Endothelial cell (in vitro differentiated cells): ENCODE results near the gene CYP8B1. TPM values are rescaled to one million over a fixed set of nuclear protein-coding genes. Genes with fewer than 3 reads are reported as not detected.

Experiments used
- DNase-seq: peaks from one replicate; pipeline ENCODE4 v3.0.0; 2021; ENCODE audit warnings: low spot score
- H3K27ac Mint-ChIP-seq: one replicate; pipeline ENCODE4 v1.8.0; 2021; ENCODE audit warnings: mixed read lengths, inconsistent platforms; ENCODE audit not compliant: unreplicated experiment
- H3K27me3 Mint-ChIP-seq: one replicate; pipeline ENCODE4 v1.8.0; 2021; ENCODE audit warnings: mild to moderate bottlenecking, moderate library complexity, mixed read lengths, inconsistent platforms; ENCODE audit not compliant: unreplicated experiment
- H3K36me3 Mint-ChIP-seq: one replicate; pipeline ENCODE4 v1.8.0; 2021; ENCODE audit warnings: mild to moderate bottlenecking, low read depth, mixed read lengths, inconsistent platforms; ENCODE audit not compliant: unreplicated experiment
- H3K4me1 Mint-ChIP-seq: one replicate; pipeline ENCODE4 v1.8.0; 2021; ENCODE audit warnings: mild to moderate bottlenecking, mixed read lengths, inconsistent platforms; ENCODE audit not compliant: unreplicated experiment
- H3K4me3 Mint-ChIP-seq: one replicate; pipeline ENCODE4 v1.8.0; 2021; ENCODE audit warnings: mild to moderate bottlenecking, mixed read lengths, inconsistent platforms; ENCODE audit not compliant: unreplicated experiment
- H3K9me3 Mint-ChIP-seq: one replicate; pipeline ENCODE4 v1.8.0; 2021; ENCODE audit warnings: mixed read lengths, inconsistent platforms; ENCODE audit not compliant: unreplicated experiment
- total RNA-seq: library from RNA; stranded (reverse); fragmentation: NEBNext Ultra II Directional; extraction: Animal tissue kit (Norgen Biotek cat#: 25700); gene quantifications from one replicate; pipeline ENCODE4 v1.2.1, GENCODE V29; 2021; ENCODE audit not compliant: unreplicated experiment
- TF ChIP-seq, protein P1 (sequence below): fragments of 200-600 bp; sonication (generic); IDR thresholded peaks from one replicate; pipeline ENCODE4 v1.5.0; 2021; ENCODE audit warnings: antibody characterized with exemption; ENCODE audit not compliant: unreplicated experiment

Gene CYP8B1
- total RNA-seq, 1 donor from 2014 or later, result not detected

DNA sequence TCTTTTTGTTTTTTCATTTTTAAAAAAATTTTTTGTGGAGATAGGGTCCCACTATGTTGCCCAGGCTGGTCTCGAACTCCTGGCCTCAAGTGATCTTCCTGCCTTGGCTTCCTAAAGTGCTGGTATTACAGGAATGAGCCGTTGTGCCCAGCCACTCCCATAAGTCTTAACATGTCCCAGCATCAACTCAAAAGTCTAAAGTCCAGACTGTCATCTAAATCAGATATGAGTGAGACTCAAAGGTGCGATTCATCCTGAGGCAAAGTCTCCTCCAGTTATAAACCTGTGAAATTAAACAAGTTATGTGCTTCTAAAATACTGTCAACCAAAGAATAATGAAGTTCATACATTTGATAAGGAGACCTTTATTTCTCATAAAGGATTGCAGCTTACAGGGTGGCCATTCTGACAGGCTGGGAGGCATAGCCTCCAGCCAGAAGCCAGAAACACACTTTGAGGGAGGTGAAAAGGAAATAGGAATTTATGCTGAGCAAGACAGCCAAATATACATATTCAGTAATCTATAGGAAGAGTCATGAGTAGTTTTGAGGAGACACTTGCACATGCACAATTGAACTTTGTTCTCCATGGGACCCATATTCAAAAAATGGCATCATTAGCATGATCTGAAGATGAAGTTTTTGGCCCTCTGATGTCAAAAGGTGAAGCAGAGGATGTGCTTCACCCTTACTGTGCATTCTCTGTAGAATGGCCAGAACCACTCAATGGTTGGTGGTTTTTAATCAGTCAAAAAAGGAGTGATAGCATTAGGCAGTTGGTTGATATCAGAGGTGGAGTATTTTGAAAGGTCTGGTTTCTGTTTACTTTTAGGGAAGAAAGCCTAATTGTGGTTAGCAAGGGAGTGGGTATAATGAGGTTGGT, 19.3 kb upstream of the CYP8B1 start:
- no peaks in the 10 kb centered on the region for H3K4me1 Mint-ChIP-seq
- no peak overlapping the region for H3K4me3 Mint-ChIP-seq
- no peaks in the 10 kb centered on the region for H3K9me3 Mint-ChIP-seq
- no peaks in the 10 kb centered on the region for H3K36me3 Mint-ChIP-seq
- no peak overlapping the region for H3K27ac Mint-ChIP-seq
- H3K27me3 Mint-ChIP-seq, result peaks cover 2% of the 10 kb centered on the region
- TF ChIP-seq, protein P1, sequence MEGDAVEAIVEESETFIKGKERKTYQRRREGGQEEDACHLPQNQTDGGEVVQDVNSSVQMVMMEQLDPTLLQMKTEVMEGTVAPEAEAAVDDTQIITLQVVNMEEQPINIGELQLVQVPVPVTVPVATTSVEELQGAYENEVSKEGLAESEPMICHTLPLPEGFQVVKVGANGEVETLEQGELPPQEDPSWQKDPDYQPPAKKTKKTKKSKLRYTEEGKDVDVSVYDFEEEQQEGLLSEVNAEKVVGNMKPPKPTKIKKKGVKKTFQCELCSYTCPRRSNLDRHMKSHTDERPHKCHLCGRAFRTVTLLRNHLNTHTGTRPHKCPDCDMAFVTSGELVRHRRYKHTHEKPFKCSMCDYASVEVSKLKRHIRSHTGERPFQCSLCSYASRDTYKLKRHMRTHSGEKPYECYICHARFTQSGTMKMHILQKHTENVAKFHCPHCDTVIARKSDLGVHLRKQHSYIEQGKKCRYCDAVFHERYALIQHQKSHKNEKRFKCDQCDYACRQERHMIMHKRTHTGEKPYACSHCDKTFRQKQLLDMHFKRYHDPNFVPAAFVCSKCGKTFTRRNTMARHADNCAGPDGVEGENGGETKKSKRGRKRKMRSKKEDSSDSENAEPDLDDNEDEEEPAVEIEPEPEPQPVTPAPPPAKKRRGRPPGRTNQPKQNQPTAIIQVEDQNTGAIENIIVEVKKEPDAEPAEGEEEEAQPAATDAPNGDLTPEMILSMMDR, result no peak
- no peak for DNase-seq

DNA sequence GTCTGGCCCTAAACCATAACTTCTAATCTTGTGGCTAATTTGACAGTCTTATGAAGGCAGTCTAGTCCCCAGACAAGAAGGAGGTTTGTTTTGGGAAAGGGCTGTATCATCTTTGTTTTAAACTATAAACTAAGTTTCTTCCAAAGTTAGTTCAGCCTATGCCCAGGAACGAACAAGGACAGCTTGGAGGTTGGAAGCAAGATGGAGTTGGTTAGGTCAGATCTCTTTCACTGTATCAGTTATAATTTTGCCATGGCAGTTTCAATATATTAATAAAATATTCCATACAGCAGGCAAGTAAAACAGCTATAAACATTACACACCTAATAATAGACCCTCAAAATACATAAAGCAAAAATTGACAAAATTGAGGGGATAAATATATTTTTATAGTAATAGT, 17.1 kb upstream of the CYP8B1 start:
- Mint-ChIP-seq H3K4me3 (no peak overlapping the region), H3K4me1 (no peaks in the 10 kb centered on the region), H3K9me3 (no peaks in the 10 kb centered on the region), H3K27ac (no peak overlapping the region), H3K36me3 (no peaks in the 10 kb centered on the region), H3K27me3 (peaks cover 2% of the 10 kb centered on the region)
- TF ChIP-seq, protein P1, result no peak
- DNase-seq, result no peak

DNA sequence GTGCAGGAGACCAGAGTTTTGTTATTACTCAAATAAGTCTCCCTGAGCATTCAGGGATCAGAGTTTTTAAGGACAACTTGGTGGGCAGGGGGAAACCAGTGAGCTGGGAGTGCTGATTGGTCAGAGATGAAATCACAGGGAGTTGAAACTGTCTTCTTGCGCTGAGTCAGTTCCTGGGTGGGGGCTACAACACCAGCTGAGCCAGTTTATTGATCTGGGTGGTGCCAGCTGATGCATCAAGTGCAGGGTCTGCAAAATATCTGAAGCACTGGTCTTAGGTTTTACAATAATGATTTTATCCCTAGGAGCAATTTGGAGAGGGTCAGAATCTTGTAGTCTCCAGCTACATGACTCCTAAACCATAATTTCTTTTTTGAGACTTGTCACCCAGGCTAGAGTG, 16.5 kb upstream of the CYP8B1 start:
- no peaks in the 10 kb centered on the region for H3K9me3 Mint-ChIP-seq
- no peak overlapping the region for H3K27ac Mint-ChIP-seq
- no peaks in the 10 kb centered on the region for H3K4me1 Mint-ChIP-seq
- no peaks in the 10 kb centered on the region for H3K36me3 Mint-ChIP-seq
- DNase-seq, result no peak
- no peaks in the 10 kb centered on the region for H3K27me3 Mint-ChIP-seq
- TF ChIP-seq, protein P1, result no peak
- H3K4me3 Mint-ChIP-seq, result no peak overlapping the region

DNA sequence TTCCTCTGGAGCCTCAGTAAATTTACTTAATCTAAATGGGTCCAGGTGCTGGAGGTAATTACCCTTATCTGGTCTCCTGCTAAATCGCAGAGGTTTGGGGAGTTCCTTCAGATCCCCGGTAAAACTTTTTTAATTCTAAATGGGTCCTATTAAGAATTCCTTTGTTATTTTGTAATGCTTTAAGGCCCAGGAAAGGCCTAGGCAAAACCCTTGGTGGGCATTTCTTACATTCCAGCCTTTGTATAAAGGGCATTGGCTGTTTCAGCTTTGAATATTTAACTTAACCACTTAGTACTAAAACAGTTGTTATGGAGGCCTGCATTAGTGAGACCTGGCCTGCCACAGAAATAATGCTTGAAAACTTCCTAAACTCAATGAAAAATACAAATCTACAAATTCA, 15.4 kb upstream of the CYP8B1 start:
- Mint-ChIP-seq H3K4me1 (no peaks in the 10 kb centered on the region), H3K27ac (no peak overlapping the region)

DNA sequence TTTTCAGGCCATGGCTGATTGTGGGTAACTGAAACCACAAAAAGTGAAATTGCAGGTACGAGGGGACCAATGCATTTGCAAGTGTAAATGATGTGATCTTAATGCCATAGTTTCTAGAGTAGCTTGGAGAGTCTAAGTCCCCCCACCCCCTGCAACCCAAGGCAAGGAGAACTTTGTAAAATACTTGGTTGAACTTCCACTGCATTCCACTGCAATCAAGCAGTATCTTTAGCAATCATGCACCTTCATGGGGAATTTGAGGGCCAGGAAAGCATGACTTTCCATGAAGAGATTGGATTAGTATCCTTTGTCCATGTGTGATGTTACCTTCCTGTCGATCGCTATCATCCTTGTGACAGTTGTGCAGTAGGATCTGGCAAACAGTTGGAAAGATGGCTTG, 11.4 kb upstream of the CYP8B1 start:
- Mint-ChIP-seq H3K4me1 (no peaks in the 10 kb centered on the region), H3K36me3 (no peaks in the 10 kb centered on the region), H3K27me3 (no peaks in the 10 kb centered on the region), H3K27ac (no peak overlapping the region), H3K4me3 (no peak overlapping the region), H3K9me3 (no peaks in the 10 kb centered on the region)
- TF ChIP-seq, protein P1, result no peak
- no peak for DNase-seq

More for the DNA sequence above, 15.4 kb upstream of the CYP8B1 start:
- TF ChIP-seq, protein P1, result no peak
- Mint-ChIP-seq H3K9me3 (no peaks in the 10 kb centered on the region), H3K27me3 (no peaks in the 10 kb centered on the region), H3K4me3 (no peak overlapping the region), H3K36me3 (no peaks in the 10 kb centered on the region)
- DNase-seq, result no peak
